WTC11 (cell line): ENCODE data around the gene SPRED2. TPM values are rescaled to one million over a fixed set of nuclear protein-coding genes. Genes with fewer than 3 reads are reported as not detected.

Source experiments
- ATAC-seq: fragments of 200-7000 bp; cut with Tn5 transposase; 2 replicates; pipeline ENCODE4 v1.10.0; 2021; ENCODE audit warnings: mild to moderate bottlenecking, moderate library complexity
- CTCF ChIA-PET: fragments of 300-600 bp; sonication (Branson Sonifier 250); formaldehyde crosslinking; loops from one replicate; lab custom pipeline; 2021; ENCODE audit warnings: antibody characterized with exemption; lab: Charles Lee
- POLR2A ChIA-PET: fragments of 350-600 bp; sonication (Branson Sonifier 250); formaldehyde crosslinking; loops from one replicate; lab custom pipeline; 2021; ENCODE audit warnings: antibody characterized with exemption; lab: Charles Lee
- DNase-seq: peaks from one replicate; pipeline ENCODE4 v3.0.0; 2021; ENCODE audit warnings: low spot score
- H3K27ac Mint-ChIP-seq: 2 replicates; pipeline ENCODE4 v1.8.0; 2021; ENCODE audit warnings: mixed read lengths
- H3K27me3 Mint-ChIP-seq: 2 replicates; pipeline ENCODE4 v1.8.0; 2021; ENCODE audit warnings: low read depth, mild to moderate bottlenecking, moderate library complexity, mixed read lengths
- H3K36me3 Mint-ChIP-seq: 2 replicates; pipeline ENCODE4 v1.8.0; 2021; ENCODE audit warnings: mixed read lengths
- H3K4me1 Mint-ChIP-seq: 2 replicates; pipeline ENCODE4 v1.8.0; 2022; ENCODE audit warnings: mixed read lengths
- H3K4me3 Mint-ChIP-seq: 2 replicates; pipeline ENCODE4 v1.8.0; 2021; ENCODE audit warnings: mild to moderate bottlenecking, moderate library complexity, mixed read lengths
- H3K9me3 Mint-ChIP-seq: 2 replicates; pipeline ENCODE4 v1.8.0; 2021; ENCODE audit warnings: mixed read lengths
- AR ChIP-seq: fragments of 250-450 bp; sonication (Bioruptor Pico); IDR thresholded peaks from 2 replicates; pipeline ENCODE4 v1.9.0; 2021; ENCODE audit warnings: mild to moderate bottlenecking
- ATF1 ChIP-seq: sonication (generic); formaldehyde crosslinking; IDR thresholded peaks from 2 replicates; pipeline ENCODE4 v1.8.1; 2023; ENCODE audit warnings: mild to moderate bottlenecking, moderate library complexity, missing genetic modification reagents
- ATF2 ChIP-seq: sonication (generic); formaldehyde crosslinking; IDR thresholded peaks from 2 replicates; pipeline ENCODE4 v1.8.1; 2022; ENCODE audit warnings: low read depth, missing genetic modification reagents, borderline replicate concordance
- CDX4 ChIP-seq: fragments of 250-450 bp; sonication (Bioruptor Pico); IDR thresholded peaks from 2 replicates; pipeline ENCODE4 v1.9.0; 2021; ENCODE audit warnings: moderate library complexity, mild to moderate bottlenecking, inconsistent platforms, borderline replicate concordance
- E2F5 ChIP-seq: sonication (generic); formaldehyde crosslinking; IDR thresholded peaks from 2 replicates; pipeline ENCODE4 v1.8.1; 2022; ENCODE audit warnings: mild to moderate bottlenecking, moderate library complexity, missing genetic modification reagents
- EMX1 ChIP-seq: fragments of 250-450 bp; sonication (Bioruptor Pico); IDR thresholded peaks from 2 replicates; pipeline ENCODE4 v1.8.0; 2021; ENCODE audit warnings: mild to moderate bottlenecking
- ERG ChIP-seq: fragments of 250-450 bp; sonication (Bioruptor Pico); IDR thresholded peaks from 2 replicates; pipeline ENCODE4 v1.8.0; 2021; ENCODE audit warnings: mild to moderate bottlenecking
- GABPB1 ChIP-seq: sonication (generic); formaldehyde crosslinking; IDR thresholded peaks from 2 replicates; pipeline ENCODE4 v1.8.1; 2023; ENCODE audit warnings: mild to moderate bottlenecking, missing genetic modification reagents
- GTF2I ChIP-seq: fragments of 250-450 bp; sonication (Bioruptor Pico); conservative IDR thresholded peaks from 2 replicates; pipeline ENCODE4 v1.4.0; 2021; ENCODE audit warnings: mild to moderate bottlenecking
- IRF1 ChIP-seq: sonication (generic); formaldehyde crosslinking; IDR thresholded peaks from 2 replicates; pipeline ENCODE4 v1.8.0; 2023; ENCODE audit warnings: missing genetic modification reagents
- IRF2 ChIP-seq: sonication (generic); formaldehyde crosslinking; IDR thresholded peaks from 2 replicates; pipeline ENCODE4 v1.8.0; 2022; ENCODE audit warnings: low read depth, missing genetic modification reagents, borderline replicate concordance
- NFATC4 ChIP-seq: fragments of 250-450 bp; sonication (Bioruptor Pico); IDR thresholded peaks from 2 replicates; pipeline ENCODE4 v1.9.0; 2021; ENCODE audit warnings: mild to moderate bottlenecking
- NR3C1 ChIP-seq: sonication (generic); formaldehyde crosslinking; conservative IDR thresholded peaks from 2 replicates; pipeline ENCODE4 v1.8.1; 2023; ENCODE audit warnings: low read depth, mild to moderate bottlenecking, missing genetic modification reagents
- PREB ChIP-seq: sonication (generic); formaldehyde crosslinking; IDR thresholded peaks from 2 replicates; pipeline ENCODE4 v1.8.1; 2022; ENCODE audit warnings: mild to moderate bottlenecking, missing genetic modification reagents, moderate library complexity, borderline replicate concordance
- ZNF512 ChIP-seq: sonication (generic); formaldehyde crosslinking; IDR thresholded peaks from 2 replicates; pipeline ENCODE4 v1.8.1; 2022; ENCODE audit warnings: missing genetic modification reagents, borderline replicate concordance
- total RNA-seq: library from RNA; stranded (reverse); gene quantifications from 3 replicates; pipeline ENCODE4 v1.2.3, GENCODE V29; 2021

Gene SPRED2
- total RNA-seq, 1 experiment from 2014 or later = 34.1 TPM

- TF ChIP-seq ATF2 (CRISPR knock-in tag) (no peak), IRF1 (no peak), IRF2 (CRISPR knock-in tag) (no peak), ATF1 (CRISPR knock-in tag) (no peak), GTF2I (CRISPR knock-in tag) (no peak)
Measured at GRCh38 chr2:65371074-65371434, 61.3 kb downstream of the SPRED2 start (continued).

- ATAC-seq = no peak
- H3K4me1 Mint-ChIP-seq = peaks cover 67% of the 10 kb centered on the region
- POLR2A ChIA-PET = no interaction called here
- no peak for TF ChIP-seq PREB (CRISPR knock-in tag)
- TF ChIP-seq GABPB1 = peak; percentile 59; the same call in 1 of the 2 replicates
- TF ChIP-seq, all 79 proteins: peak for 1
- no peaks in the 10 kb centered on the region for H3K36me3 Mint-ChIP-seq
- no peaks in the 10 kb centered on the region for H3K27me3 Mint-ChIP-seq
- no peaks in the 10 kb centered on the region for H3K9me3 Mint-ChIP-seq
- no peak for DNase-seq
- H3K27ac Mint-ChIP-seq = 0 out of 2 replicates have a peak overlapping the region, but pooled peaks have one; percentile 22
- H3K4me3 Mint-ChIP-seq = no peak overlapping the region
- CTCF ChIA-PET = interaction anchor here (1.1 to 1.5 kb wide), 2 partner anchors 11 to 17 kb away, joined by 4 to 5 read pairs; no protein-coding TSS in a partner anchor
Measured at GRCh38 chr2:65370387-65371073, 61.9 kb downstream of the SPRED2 start.

- H3K9me3 Mint-ChIP-seq = no peaks in the 10 kb centered on the region
- no peaks in the 10 kb centered on the region for H3K27me3 Mint-ChIP-seq
- ChIA-PET CTCF (interaction anchor here (1.5 kb wide), 1 partner anchor 17 kb away, joined by 4 read pairs; no protein-coding TSS in a partner anchor), POLR2A (no interaction called here)
- peaks cover 68% of the 10 kb centered on the region for H3K4me1 Mint-ChIP-seq
- H3K36me3 Mint-ChIP-seq = no peaks in the 10 kb centered on the region
- no peak for DNase-seq
- no peak overlapping the region for H3K4me3 Mint-ChIP-seq
- ATAC-seq = no peak
- no peak overlapping the region for H3K27ac Mint-ChIP-seq
- TF ChIP-seq EMX1 (CRISPR knock-in tag) (no peak), ATF2 (CRISPR knock-in tag) (no peak), ERG (CRISPR knock-in tag) (no peak), NFATC4 (CRISPR knock-in tag) (no peak), E2F5 (CRISPR knock-in tag) (no peak), AR (no peak), NR3C1 (CRISPR knock-in tag) (no peak), CDX4 (CRISPR knock-in tag) (no peak), ZNF512 (CRISPR knock-in tag) (no peak)
Measured at GRCh38 chr2:65369980-65370379, 62.4 kb downstream of the SPRED2 start.
